Keratinocyte (primary cell): ENCODE results near the gene PLAC1. TPM values are rescaled to one million over a fixed set of nuclear protein-coding genes. Genes with fewer than 3 reads are reported as not detected.

Source experiments
- DNase-seq: peaks from one replicate; pipeline ENCODE4 v3.0.0-alpha.2; 2011; ENCODE audit warnings: low read depth, missing footprints, low spot score
- FAIRE-seq: peaks from 2 replicates; lab custom pipeline; 2011; peaks lifted over from hg19 to GRCh38; lab: Jason Lieb, UNC
- H2AFZ ChIP-seq: 2 replicates; pipeline ENCODE4 v1.6.0; 2012; ENCODE audit warnings: low read length, control low read depth, inconsistent platforms; ENCODE audit not compliant: control insufficient read depth
- H3K27ac ChIP-seq: 2 replicates; pipeline ENCODE4 v1.5.1; 2011; ENCODE audit warnings: low read length; ENCODE audit not compliant: control insufficient read depth, insufficient read depth
- H3K27me3 ChIP-seq: 3 replicates; pipeline ENCODE4 v1.6.0; 2011; ENCODE audit warnings: low read length; ENCODE audit not compliant: control insufficient read depth, insufficient read depth; ENCODE audit errors: extremely low read depth
- H3K36me3 ChIP-seq, 2 experiments: 2 replicates in 1 of 2; 3 replicates in 1 of 2; pipeline ENCODE4 v1.5.1; 2011; ENCODE audit warnings: low read length in 2 of 2, mild to moderate bottlenecking in 1 of 2; ENCODE audit not compliant: control insufficient read depth in 2 of 2, insufficient read depth in 2 of 2; ENCODE audit errors: extremely low read depth in 1 of 2
- H3K4me1 ChIP-seq: 3 replicates; pipeline ENCODE4 v1.5.1; 2011; ENCODE audit warnings: low read length; ENCODE audit not compliant: control insufficient read depth, insufficient read depth; ENCODE audit errors: extremely low read depth
- H3K4me2 ChIP-seq: 3 replicates; pipeline ENCODE4 v1.6.0; 2011; ENCODE audit warnings: low read depth, low read length; ENCODE audit not compliant: control insufficient read depth, insufficient read depth; ENCODE audit errors: extremely low read depth
- H3K4me3 ChIP-seq, 3 experiments: fragments of 200-600 bp in 1 of 3; sonication (generic) in 1 of 3; 2 replicates in 2 of 3; 3 replicates in 1 of 3; pipeline ENCODE4 v1.5.1; 2011 to 2016; ENCODE audit warnings: low read length in 3 of 3, mild to moderate bottlenecking in 3 of 3, control low read depth in 2 of 3, inconsistent platforms in 1 of 3, low read depth in 1 of 3, mixed read lengths in 1 of 3, mixed run types in 1 of 3, moderate library complexity in 1 of 3; ENCODE audit not compliant: control insufficient read depth in 2 of 3, insufficient read depth in 2 of 3; ENCODE audit errors: extremely low read depth in 1 of 3
- H3K79me2 ChIP-seq: 2 replicates; pipeline ENCODE4 v1.6.0; 2012; ENCODE audit warnings: low read length; ENCODE audit not compliant: control insufficient read depth, insufficient read depth
- H3K9ac ChIP-seq: 3 replicates; pipeline ENCODE4 v1.6.0; 2011; ENCODE audit warnings: low read length; ENCODE audit not compliant: control insufficient read depth, insufficient read depth; ENCODE audit errors: extremely low read depth
- H3K9me1 ChIP-seq: 3 replicates; pipeline ENCODE4 v1.6.0; 2011; ENCODE audit warnings: low read length; ENCODE audit not compliant: control insufficient read depth, insufficient read depth; ENCODE audit errors: extremely low read depth
- H3K9me3 ChIP-seq: 2 replicates; pipeline ENCODE4 v1.5.1; 2012; ENCODE audit warnings: low read depth, low read length; ENCODE audit not compliant: control insufficient read depth
- H4K20me1 ChIP-seq: 3 replicates; pipeline ENCODE4 v1.6.0; 2011; ENCODE audit warnings: low read length; ENCODE audit not compliant: control insufficient read depth, insufficient read depth; ENCODE audit errors: extremely low read depth
- CTCF ChIP-seq, 3 experiments: IDR thresholded peaks in 1 of 3; conservative IDR thresholded peaks in 1 of 3; optimal IDR thresholded peaks in 1 of 3; 2 replicates in 2 of 3; 3 replicates in 1 of 3; pipeline versions ENCODE3 to v1.5.1; 2011; ENCODE audit warnings: low read length in 3 of 3, mild to moderate bottlenecking in 3 of 3, moderate library complexity in 2 of 3, control low read depth in 1 of 3, inconsistent platforms in 1 of 3; ENCODE audit not compliant: insufficient read depth in 2 of 3; ENCODE audit errors: extremely low read depth in 1 of 3
- EZH2 ChIP-seq: IDR thresholded peaks from one replicate; pipeline ENCODE4 v1.6.1; 2012; ENCODE audit warnings: inconsistent platforms, mild to moderate bottlenecking, low read length, moderate library complexity
- dilution Hi-C: fragments of 300-500 bp; cut with MboI; formaldehyde crosslinking; loops from one replicate; pipeline ENCODE4 v1.7.0; 2020; ENCODE audit warnings: low sequenced_read_pairs; ENCODE audit not compliant: extremely low pct_ligation_motif_present
- polyA plus RNA-seq, 5 experiments: library from polyadenylated mRNA; depleted of rRNA in 3 of 5; stranded (reverse) in 3 of 5; stranded (forward) in 1 of 5; unstranded in 1 of 5; fragments of >200 nt; gene quantifications; 1 replicate in 1 of 5; 2 replicates in 3 of 5; 3 replicates in 1 of 5; pipeline versions ENCODE4 v1.2.1 to v1.2.3, GENCODE V29; 2011 to 2012; ENCODE audit warnings: missing spikeins in 2 of 5, low read depth in 1 of 5, low replicate concordance in 1 of 5

PLAC1 gene
- polyA plus RNA-seq, 1 donor (not counting 4 experiments of a cell fraction or from before 2014, with no cell fraction given): 8.5 TPM

- H3K9ac ChIP-seq: no peak overlapping the region
- H3K4me2 ChIP-seq: no peak overlapping the region
- dilution Hi-C loops: no loop called here
- no peaks in the 10 kb centered on the region for H4K20me1 ChIP-seq
- H3K9me3 ChIP-seq: no peaks in the 10 kb centered on the region
- H3K4me1 ChIP-seq: peaks cover 33% of the 10 kb centered on the region
- H3K4me3 ChIP-seq: no peak overlapping the region
- no peaks in the 10 kb centered on the region for H3K27me3 ChIP-seq
- DNase-seq (no peak), FAIRE-seq (no peak)
- no peaks in the 10 kb centered on the region for H3K9me1 ChIP-seq
- no peak overlapping the region for H2AFZ ChIP-seq
- no peak for TF ChIP-seq EZH2
- no peak for TF ChIP-seq CTCF (optimal IDR thresholded peaks at IDR 0.05 in 1 of 3, IDR thresholded peaks at IDR 0.05 in 1 of 3, conservative IDR thresholded peaks at IDR 0.05 in 1 of 3; ENCODE audit: extremely low read depth in 1 of 3, insufficient read depth in 2 of 3, low read length in 3 of 3)
- H3K27ac ChIP-seq: no peak overlapping the region
- no peaks in the 10 kb centered on the region for H3K36me3 ChIP-seq
- no peaks in the 10 kb centered on the region for H3K79me2 ChIP-seq
Measured at GRCh38 chrX:134625315-134625718, 33.0 kb downstream of the PLAC1 start.

- DNase-seq (no peak), FAIRE-seq (no peak)
- no peak overlapping the region for H3K4me3 ChIP-seq
- H4K20me1 ChIP-seq: no peaks in the 10 kb centered on the region
- H3K4me2 ChIP-seq: no peak overlapping the region
- H3K27me3 ChIP-seq: no peaks in the 10 kb centered on the region
- H3K9me3 ChIP-seq: no peaks in the 10 kb centered on the region
- H3K9me1 ChIP-seq: no peaks in the 10 kb centered on the region
- no peak overlapping the region for H3K27ac ChIP-seq
- no peak overlapping the region for H3K9ac ChIP-seq
- H3K36me3 ChIP-seq: no peaks in the 10 kb centered on the region
- H3K79me2 ChIP-seq: no peaks in the 10 kb centered on the region
- TF ChIP-seq CTCF (optimal IDR thresholded peaks at IDR 0.05 in 1 of 3, IDR thresholded peaks at IDR 0.05 in 1 of 3, conservative IDR thresholded peaks at IDR 0.05 in 1 of 3; ENCODE audit: extremely low read depth in 1 of 3, insufficient read depth in 2 of 3, low read length in 3 of 3): no peak
- TF ChIP-seq EZH2: no peak
- H2AFZ ChIP-seq: no peak overlapping the region
- H3K4me1 ChIP-seq: peaks cover 33% of the 10 kb centered on the region
- dilution Hi-C loops: no loop called here
Measured at GRCh38 chrX:134624046-134624430, 34.2 kb downstream of the PLAC1 start.
